ENCODE data around the gene SLC9B2. TPM values are rescaled to one million over a fixed set of nuclear protein-coding genes. Genes with fewer than 3 reads are reported as not detected.

The SLC9B2 gene
- total RNA-seq, 1 donor from 2014 or later: 6.2 TPM

- Histone ChIP-seq H3K4me1 (no peaks in the 10 kb centered on the region), H3K9me3 (no peaks in the 10 kb centered on the region), H3K27ac (no peak overlapping the region), H3K27me3 (no peaks in the 10 kb centered on the region), H3K36me3 (no peaks in the 10 kb centered on the region), H3K4me3 (no peak overlapping the region)
- DNase-seq: no peak
- intact Hi-C loops (cut with DNase I): no loop called here
- ATAC-seq: peak; percentile 92
- peak; percentile 70 for TF ChIP-seq CTCF (IDR thresholded peaks at IDR 0.05)
Observed at GRCh38 chr4:103046416-103047290, 29.9 kb downstream of the SLC9B2 start.

GRCh38 chr4:103044183-103044582 lies 32.4 kb downstream of the SLC9B2 start:
- Histone ChIP-seq H3K27me3 (no peaks in the 10 kb centered on the region), H3K36me3 (no peaks in the 10 kb centered on the region), H3K27ac (no peak overlapping the region), H3K4me3 (no peak overlapping the region), H3K4me1 (no peaks in the 10 kb centered on the region), H3K9me3 (no peaks in the 10 kb centered on the region)
- DNase-seq: no peak
- TF ChIP-seq CTCF (IDR thresholded peaks at IDR 0.05): no peak
- intact Hi-C loops (cut with DNase I): no loop called here
- no peak for ATAC-seq

GRCh38 chr4:103036169-103036568 lies 40.4 kb downstream of the SLC9B2 start:
- ATAC-seq (no peak), DNase-seq (no peak)
- Histone ChIP-seq H3K4me1 (no peaks in the 10 kb centered on the region), H3K27ac (no peak overlapping the region), H3K4me3 (no peak overlapping the region), H3K27me3 (no peaks in the 10 kb centered on the region), H3K9me3 (no peaks in the 10 kb centered on the region), H3K36me3 (no peaks in the 10 kb centered on the region)
- no peak for TF ChIP-seq CTCF (IDR thresholded peaks at IDR 0.05)
- intact Hi-C loops (cut with DNase I): no loop called here

GRCh38 chr4:103032574-103032973 lies 44.0 kb downstream of the SLC9B2 start:
- intact Hi-C loops (cut with DNase I): no loop called here
- Histone ChIP-seq H3K27me3 (no peaks in the 10 kb centered on the region), H3K4me1 (no peaks in the 10 kb centered on the region), H3K4me3 (no peak overlapping the region), H3K27ac (no peak overlapping the region), H3K36me3 (no peaks in the 10 kb centered on the region), H3K9me3 (no peaks in the 10 kb centered on the region)
- no peak for TF ChIP-seq CTCF (IDR thresholded peaks at IDR 0.05)
- ATAC-seq (peak; percentile 81), DNase-seq (no peak)

- TF ChIP-seq CTCF (IDR thresholded peaks at IDR 0.05): no peak
- DNase-seq (no peak), ATAC-seq (no peak)
- Histone ChIP-seq H3K4me1 (no peaks in the 10 kb centered on the region), H3K27me3 (no peaks in the 10 kb centered on the region), H3K27ac (no peak overlapping the region), H3K9me3 (no peaks in the 10 kb centered on the region), H3K4me3 (no peak overlapping the region), H3K36me3 (no peaks in the 10 kb centered on the region)
- intact Hi-C loops (cut with DNase I): no loop called here
Observed at GRCh38 chr4:103030791-103031190, 45.8 kb downstream of the SLC9B2 start.
